Esophagus muscularis mucosa (tissue), 3 donors: ENCODE results near the gene NEURL4.

ENCODE experiments used
- EP300 ChIP-seq: sonication (generic); formaldehyde crosslinking; IDR thresholded peaks from one replicate; pipeline ENCODE4 v1.6.1; 2017; ENCODE audit warnings: antibody characterized with exemption
- POLR2AphosphoS5 ChIP-seq, 2 donors: sonication (generic); formaldehyde crosslinking; IDR thresholded peaks; one replicate each; pipeline ENCODE4 v1.6.1; 2017; ENCODE audit warnings: antibody characterized with exemption in 2 of 2

DNA sequence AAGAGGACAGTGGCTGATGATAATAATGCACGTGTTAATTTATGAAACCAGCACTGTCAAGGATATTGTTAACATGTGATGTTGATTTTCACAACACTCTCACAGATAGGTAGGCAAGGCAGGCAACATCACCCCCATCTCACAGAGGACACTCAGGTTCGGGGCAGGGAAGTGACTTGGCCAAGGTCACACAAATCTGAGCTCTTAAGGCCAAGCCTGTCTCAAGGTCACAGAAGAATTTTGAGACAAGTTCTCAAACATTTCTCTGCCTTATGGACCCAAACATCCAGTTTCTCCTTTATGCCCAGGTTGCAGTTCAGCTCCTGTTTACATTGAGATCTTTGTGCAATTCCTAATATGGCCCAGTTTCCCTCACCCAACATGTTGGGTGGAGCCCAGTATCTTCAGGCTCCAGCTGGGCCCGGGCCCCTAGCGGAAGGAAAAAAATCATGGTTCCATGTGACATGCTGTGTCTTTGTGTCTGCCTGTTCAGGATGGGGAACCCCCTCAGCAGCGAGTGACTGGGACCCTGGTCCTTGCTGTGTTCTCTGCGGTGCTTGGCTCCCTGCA is 46.3 kb downstream of the NEURL4 start:
- TF ChIP-seq POLR2AphosphoS5 (IDR thresholded peaks at IDR 0.05) = peak in 1 of 2 donors; percentile 73
- no peak for TF ChIP-seq EP300
